GM21825 (cell line): ENCODE data around the gene CSH1.
"Not testable (repeated sequence)": the region's sequence is repeated elsewhere in the genome, so short reads cannot be mapped to it uniquely, and the experiment has no call there.

ENCODE experiments used
- ATAC-seq: cut with Tn5 transposase; IDR thresholded peaks from one replicate; pipeline ENCODE4 v1.9.1; 2021; ENCODE audit warnings: mild to moderate bottlenecking, moderate library complexity; ENCODE audit not compliant: unreplicated experiment

CSH1 gene

DNA sequence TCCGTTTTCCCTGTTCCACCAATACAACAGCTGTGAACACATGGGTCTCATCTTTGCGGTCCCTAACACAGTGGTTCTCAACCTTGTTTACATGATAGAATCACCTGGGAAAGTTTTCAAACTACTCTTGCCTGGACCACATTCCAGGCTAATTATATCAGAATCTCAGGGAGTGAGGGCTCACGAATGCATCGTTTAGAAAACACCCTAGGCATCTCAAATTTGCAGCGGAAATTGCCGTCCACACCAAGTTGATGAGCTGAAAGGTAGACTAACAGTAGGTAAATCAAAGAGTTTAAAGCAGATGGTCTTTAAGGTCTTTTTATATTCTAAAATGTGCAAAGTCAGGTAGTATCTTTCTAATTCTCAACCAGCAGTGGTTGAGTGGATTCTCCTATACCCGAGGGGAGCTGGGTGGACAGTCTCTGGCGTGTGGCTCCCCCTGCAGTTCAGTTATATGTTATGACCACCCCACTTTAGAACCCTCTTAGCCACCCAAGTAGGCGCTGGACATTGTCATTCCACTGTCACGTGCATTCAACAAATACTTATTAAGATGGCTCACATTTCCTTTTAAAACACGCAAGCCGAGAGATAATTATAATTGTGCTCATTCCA lies 10.9 kb upstream of the CSH1 start:
- ATAC-seq: not testable (repeated sequence)

DNA sequence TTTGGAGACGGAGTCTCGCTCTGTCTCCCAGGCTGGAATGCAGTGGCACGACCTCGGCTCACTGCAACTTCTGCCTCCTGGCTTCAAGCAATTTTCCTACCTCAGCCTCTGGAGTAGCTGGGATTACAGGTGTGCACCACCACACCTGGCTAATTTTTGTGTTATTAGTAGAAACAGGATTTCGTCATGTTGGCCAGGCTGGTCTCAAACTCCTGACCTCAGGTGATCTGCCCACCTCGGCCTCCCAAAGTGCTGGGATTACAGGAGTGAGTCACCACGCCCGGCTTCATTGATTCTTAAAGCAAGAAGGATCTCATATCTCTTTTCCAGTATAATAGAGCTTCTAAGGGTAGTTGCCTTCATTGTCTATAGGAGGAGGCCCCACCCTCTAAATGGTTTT lies 8.4 kb upstream of the CSH1 start:
- ATAC-seq: not testable (repeated sequence)

DNA sequence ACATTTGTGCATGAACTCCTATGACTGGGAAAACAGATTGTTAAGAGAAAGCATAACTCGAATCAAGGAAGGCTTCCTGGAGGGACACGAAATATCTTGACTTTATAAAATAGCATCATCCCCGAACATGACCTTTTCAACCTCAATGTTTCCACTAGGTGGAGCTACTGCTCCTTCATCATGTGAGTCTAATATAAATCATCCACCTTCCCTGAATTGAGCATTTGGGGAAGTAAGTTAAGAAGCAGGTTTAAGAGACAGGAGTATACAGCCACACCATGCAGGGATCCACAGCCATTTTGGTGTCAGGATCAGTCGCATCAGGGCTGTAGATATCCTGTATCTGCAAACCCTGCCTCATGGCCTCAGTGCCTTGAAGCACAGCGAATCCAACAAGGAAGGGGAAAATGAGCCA lies 7.4 kb upstream of the CSH1 start:
- not testable (repeated sequence) for ATAC-seq

DNA sequence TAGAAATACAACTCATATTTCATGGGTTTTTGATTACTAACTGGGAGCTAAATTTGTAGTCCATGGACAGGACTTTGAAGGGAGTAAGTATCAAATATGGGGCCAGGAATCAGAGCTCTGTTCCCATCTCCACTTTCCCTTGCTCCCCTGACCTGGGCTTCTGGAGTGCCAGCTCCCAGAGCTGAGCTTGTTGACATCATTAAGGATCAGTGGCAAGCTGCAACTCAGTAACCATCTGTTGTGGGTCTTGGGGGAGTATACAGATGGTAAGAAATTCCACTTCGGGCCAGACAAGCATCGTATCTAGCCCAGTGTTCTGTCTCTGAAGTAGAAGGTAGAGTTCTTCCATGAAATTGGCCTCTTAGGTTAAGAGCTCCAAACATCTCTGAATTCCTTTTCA lies 5.6 kb upstream of the CSH1 start:
- not testable (repeated sequence) for ATAC-seq

DNA sequence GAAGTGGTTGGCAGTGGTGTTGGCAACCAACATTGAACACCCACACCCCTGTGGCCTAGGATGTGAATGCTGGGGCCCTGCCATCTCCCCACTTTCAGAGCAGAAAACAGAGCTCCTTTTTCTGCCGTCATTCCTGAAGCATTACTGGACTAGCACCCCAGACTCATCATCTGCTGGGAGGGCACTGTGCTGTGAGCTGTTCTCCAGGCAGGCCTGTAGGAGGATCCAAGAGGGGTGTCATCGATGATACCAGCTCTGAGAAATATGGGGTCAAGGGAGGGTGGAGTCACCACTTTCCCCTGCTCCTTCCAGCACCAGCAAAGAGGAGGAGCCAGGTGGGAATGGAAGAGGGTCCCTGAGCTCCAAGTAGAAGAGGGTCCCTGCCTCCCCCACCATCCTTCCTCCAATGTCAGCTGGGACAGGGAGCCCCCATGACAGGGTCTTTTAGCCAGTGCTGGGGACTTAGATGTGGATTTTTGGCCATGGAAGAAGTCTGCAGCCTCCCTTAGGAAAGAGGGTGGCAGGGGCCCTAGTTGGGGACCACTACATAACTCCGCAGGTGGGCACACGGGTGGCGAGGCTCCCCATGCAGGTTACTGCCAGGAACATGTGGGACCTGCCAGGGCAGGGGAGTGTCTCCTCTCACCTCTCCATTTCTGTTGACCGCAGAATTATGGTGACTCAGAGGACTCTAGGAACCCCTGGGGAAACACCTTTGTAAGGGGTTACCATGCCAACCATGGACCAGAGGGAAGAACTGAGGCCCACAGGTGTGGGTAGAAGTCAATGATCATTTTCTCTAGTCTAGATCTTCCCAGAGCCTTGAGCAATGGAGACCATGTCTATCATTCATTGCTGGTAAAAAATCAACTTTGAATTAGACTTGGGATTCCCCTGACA lies 2.8 kb upstream of the CSH1 start:
- ATAC-seq: not testable (repeated sequence)

DNA sequence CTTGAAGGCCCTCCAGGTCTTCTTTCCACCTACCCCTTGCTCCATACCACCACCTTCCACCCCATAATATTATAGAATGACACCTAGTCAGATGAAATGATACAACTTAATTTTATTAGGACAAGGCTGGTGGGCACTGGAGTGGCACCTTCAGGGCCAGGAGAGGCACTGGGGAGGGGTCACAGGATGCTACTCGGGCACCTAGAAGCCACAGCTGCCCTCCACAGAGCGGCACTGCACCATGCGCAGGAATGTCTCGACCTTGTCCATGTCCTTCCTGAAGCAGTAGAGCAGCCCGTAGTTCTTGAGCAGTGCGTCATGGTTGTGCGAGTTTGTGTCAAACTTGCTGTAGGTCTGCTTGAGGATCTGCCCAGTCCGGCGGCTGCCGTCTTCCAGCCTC lies 1.6 kb downstream of the CSH1 start:
- ATAC-seq: not testable (repeated sequence)

DNA sequence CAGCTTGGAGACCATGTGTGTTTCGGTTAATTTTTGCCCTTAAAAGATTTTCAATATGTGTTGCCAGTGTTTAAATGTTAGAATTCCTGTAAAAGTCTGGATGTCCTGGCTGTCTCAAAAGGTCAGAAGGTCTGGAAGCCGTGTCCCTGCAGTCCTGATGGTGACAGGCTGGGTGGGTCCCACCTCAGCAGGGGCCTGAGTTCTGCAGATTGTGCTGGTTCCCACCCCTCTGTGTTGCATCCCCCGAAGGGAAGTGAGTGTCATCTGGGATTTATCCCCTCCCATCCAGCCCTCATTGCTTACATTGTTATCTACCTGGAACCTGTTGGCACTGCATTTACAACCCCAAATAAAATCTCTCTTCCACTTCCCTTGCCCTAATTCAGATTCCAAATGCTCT lies 2.4 kb downstream of the CSH1 start:
- not testable (repeated sequence) for ATAC-seq

DNA sequence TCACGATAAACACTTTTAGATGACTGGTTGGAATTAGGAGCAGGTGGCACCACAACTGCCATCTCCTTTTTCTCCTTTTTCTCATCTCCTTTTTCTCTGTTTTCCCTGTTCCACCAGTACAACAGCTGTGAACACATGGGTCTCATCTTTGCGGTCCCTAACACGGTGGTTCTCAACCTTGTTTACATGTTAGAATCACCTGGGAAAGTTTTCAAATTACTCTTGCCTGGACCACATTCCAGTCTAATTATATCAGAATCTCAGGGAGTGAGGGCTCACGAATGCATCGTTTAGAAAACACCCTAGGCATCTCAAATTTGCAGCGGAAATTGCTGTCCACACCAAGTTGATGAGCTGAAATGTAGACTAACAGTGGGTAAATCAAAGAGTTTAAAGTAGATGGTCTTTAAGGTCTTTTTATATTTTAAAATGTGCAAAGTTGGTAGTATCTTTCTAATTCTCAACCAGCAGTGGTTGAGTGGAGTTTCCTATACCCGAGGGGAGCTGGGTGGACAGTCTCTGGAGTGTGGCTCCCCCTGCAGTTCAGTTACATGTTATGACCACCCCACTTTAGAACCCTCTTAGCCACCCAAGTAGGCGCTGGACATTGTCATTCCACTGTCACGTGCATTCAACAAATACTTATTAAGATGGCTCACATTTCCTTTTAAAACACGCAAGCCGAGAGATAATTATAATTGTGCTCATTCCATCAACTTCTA lies 3.9 kb downstream of the CSH1 start:
- not testable (repeated sequence) for ATAC-seq

DNA sequence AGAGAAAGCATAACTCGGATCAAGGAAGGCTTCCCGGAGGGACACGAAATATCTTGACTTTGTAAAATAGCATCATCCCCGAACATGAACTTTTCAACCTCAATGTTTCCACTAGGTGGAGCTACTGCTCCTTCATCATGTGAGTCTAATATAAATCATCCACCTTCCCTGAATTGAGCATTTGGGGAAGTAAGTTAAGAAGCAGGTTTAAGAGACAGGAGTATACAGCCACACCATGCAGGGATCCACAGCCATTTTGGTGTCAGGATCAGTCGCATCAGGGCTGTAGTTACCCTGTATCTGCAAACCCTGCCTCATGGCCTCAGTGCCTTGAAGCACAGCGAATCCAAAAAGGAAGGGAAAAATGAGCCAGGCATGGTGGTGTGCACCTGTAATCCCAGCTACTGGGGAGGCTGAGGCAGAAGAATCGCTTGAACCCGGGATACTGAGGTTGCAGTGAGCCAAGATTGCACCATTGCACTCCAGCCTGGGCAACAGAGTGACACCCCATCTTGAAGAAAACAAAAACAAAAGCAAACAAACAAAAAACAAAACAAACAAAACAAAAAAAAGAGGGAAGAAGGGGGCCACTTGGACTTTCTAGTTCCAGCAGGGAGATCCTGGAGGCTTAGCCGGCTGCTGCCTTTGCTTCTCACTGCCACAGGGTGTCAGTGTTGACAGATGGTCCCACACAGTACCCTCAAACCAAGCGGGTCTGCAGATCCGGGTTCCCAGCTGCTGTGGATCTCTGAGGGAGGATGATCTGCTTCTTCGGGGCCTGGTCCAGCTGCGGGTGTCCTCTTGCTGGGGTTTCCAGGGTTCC lies 7.1 kb downstream of the CSH1 start:
- ATAC-seq: not testable (repeated sequence)

DNA sequence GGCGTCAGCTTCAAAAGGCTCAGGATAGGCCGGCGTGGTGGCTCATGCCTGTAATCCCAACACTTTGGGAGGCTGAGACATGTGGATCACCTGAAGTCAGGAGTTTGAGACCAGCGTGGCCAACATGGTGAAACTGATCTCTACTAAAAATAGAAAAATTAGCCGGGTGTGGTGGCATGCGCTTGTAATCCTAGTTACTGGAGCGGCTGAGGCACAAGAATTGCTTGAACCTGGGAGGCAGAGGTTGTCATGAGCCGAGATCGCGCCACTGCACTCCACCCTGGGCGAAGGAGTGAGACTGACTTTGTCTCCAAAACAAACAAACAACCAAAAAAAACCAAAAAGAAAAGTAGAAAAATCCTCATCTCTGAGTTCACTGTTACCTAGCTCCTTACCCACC lies 11.3 kb downstream of the CSH1 start:
- ATAC-seq: not testable (repeated sequence)

DNA sequence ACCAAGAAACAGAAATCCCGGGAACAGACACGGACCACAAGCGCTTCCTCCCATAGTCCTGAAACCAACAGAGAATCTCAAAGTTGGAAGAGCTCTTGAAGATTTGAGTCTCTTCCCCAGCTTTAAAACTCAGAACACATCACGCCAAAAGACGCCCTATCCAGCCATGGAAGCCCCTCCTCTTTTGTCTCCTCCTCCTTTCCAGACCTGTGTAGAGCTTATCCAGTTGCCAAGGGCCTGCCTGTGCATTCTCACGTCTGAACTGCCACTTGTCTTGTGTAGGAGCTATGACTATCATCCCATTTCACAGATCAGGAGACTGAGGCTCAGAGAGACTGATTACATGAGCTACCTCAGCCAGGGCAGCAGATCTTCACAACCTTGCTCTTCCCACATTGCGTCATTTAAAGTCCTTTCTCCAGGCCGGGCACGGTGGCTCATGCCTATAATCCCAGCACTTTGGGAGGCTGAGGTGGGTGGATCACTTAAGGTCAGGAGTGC lies 13.7 kb downstream of the CSH1 start:
- not testable (repeated sequence) for ATAC-seq

DNA sequence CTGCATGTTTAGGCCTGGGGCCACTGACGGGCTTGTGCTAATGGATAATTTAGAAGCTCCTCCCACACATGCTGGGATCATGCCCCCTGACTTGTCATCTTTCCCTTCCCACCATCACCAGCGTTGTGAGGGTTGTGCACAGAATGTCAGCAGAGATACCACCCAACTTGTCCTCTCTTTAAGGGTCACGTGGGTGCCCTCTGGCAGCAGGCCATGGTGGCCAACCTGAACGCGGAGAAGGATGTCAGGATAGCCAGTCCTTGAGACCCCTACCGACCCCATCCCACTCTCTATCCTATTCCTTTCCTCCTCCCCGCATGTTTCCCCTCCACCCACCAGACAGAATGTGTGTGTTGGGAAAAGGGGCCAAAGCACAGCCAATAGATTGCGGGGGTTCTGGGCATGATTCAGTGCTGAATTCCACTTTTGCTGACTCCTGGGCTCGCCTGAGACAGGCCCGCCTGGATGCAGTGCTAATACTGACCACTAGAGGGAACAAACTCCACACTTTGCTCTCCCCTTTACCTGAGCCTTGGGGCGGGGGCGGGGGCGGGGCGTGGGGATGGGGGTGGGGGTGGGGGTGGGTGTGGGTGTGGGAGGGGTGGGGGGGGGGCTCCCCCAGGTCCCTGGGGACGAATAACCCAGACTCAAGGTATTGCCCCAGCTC lies 14.3 kb downstream of the CSH1 start, which contains the start of gene GH2:
GH2 (minus strand) TSS at position 10 of the 667 bp plus-strand sequence. CDS start 143 bp downstream, outside the sequence.
- ATAC-seq: no peak

DNA sequence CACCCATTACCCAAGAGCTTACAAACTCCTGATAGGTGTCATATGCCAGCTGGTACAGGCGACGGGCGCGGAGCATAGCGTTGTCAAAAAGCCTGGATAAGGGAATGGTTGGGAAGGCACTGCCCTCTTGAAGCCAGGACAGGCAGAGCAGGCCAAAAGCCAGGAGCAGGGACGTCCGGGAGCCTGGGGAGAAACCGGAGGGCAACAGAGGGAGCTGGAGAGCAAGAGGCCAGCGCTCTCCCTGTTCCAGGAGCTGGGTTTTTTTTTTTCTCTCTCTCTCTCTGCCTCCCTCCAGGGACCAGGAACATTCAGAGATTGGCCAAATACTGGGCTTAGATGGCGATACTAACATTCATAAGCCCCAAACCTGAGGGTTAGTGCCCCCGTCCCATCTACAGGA lies 15.0 kb downstream of the CSH1 start:
- not testable (repeated sequence) for ATAC-seq

DNA sequence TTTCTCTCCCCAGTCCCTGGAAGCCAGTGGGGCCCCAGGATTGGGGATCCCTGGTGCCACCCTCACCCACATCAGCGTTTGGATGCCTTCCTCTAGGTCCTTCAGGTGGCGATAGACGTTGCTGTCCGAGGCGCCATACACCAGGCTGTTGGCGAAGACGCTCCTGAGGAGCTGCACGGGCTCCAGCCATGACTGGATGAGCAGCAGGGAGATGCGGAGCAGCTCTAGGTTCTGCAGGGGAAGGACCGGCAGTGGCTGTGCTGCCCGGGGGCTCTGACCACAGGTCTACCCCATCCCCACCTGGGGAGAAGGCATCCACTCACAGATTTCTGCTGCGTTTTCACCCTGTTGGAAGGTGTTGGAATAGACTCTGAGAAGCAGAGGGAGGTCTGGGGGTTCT lies 15.7 kb downstream of the CSH1 start:
- no peak for ATAC-seq

DNA sequence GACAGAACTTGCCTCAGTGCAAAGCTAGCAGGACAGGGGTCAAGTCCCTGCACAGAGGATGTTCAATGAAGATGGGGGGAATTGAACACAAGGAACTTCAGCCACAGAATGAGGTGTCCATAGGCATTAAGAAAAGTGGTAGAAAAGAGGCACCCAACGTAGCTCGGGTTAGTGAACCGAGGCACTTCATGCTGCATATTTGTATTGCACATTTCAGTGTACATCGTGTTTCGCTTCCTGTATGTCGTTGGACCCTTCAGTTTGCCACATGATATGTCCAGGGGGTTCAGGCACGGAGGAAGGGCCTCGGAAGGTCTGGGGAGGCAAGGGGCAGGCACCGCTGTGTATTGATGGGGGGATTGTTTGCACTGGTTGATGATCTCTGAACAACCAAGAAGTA lies 18.0 kb downstream of the CSH1 start:
- not testable (repeated sequence) for ATAC-seq

DNA sequence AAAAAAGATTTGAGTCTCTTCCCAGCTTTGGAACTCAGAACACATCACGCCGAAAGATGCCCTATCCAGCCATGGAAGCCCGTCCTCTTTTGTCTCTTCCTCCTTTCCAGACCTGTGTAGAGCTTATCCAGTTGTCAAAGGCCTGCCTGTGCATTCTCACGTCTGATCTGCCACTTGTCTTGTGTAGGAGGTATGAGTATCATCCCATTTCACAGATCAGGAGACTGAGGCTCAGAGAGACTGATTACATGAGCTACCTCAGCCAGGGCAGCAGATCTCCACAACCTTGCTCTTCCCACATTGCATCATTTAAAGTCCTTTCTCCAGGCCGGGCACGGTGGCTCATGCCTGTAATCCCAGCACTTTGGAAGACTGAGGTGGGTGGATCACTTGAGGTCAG lies 21.7 kb downstream of the CSH1 start:
- ATAC-seq: not testable (repeated sequence)

DNA sequence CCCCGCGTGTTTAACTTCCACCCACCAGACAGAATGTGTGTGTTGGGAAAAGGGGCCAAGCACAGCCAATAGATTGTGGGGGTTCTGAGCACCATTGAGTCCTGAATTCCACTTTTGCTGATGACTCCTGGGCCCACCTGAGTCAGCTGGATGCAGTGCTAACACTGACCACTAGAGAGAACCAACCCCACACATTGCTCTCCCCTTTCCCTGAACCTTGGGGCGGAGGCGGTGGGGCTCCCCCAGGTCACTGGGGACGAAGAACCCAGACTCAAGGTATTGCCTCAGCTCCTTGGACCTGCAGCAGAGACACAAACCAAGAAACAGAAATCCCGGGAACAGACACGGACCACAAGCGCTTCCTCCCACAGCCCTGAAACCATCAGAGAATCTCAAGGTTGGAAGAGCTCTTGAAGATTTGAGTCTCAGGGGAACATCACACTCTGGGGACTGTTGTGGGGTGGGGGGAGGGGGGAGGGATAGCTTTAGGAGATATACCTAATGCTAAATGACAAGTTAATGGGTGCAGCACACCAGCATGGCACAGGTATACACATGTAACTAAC lies 22.2 kb downstream of the CSH1 start:
- not testable (repeated sequence) for ATAC-seq

DNA sequence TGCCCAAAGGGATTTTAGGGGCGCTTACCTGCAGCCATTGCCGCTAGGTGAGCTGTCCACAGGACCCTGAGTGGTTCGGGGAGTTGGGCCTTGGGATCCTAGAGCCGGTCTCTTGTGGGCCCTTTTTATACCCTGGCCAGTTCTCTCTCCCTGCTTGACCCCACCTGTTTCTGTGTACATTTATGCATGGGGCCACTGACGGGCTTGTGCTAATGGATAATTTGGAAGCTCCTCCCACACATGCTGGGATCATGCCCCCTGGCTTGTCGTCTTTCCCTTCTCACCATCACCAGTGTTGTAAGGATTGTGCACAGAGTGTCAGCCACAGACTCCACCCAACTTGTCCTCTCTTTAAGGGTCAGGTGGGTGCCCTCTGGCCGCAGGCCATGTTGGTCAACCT lies 22.8 kb downstream of the CSH1 start, which contains the start of gene CSH2:
CSH2 (minus strand) TSS at position 101 of the 400 bp plus-strand sequence; CDS start at position 38, 63 bp downstream.
- ATAC-seq: not testable (repeated sequence)

DNA sequence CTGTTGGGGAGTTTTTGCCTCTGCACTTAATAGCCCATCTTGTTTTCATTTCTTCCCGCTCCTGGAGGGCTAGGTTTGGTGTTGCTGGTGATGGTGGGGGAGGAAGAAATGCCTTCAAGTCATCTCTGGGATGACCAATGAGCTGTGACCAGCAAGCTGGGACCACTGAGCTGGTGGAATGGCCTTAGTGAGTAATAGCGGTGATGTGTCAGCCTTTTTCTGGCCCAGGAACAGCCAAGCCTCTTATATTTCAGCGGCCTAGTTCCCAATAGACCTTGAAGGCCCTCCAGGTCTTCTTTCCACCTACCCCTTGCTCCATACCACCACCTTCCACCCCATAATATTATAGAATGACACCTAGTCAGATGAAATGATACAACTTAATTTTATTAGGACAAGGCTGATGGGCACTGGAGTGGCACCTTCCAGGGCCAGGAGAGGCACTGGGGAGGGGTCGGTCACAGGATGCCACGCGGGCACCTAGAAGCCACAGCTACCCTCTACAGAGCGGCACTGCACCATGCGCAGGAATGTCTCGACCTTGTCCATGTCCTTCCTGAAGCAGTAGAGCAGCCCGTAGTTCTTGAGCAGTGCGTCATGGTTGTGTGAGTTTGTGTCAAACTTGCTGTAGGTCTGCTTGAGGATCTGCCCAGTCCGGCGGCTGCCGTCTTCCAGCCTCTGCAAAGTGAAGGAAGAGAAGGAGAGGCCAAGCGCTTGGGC lies 24.6 kb downstream of the CSH1 start:
- ATAC-seq: not testable (repeated sequence)
